Calu3 (cell line): ENCODE measurements around the gene LRRC75A. TPM values are rescaled to one million over a fixed set of nuclear protein-coding genes. Genes with fewer than 3 reads are reported as not detected.

Source experiments
- BruUV-seq: library from RNA; stranded (reverse); fragments of 400-500 nt; replicated peaks from 2 replicates; lab custom pipeline; 2021; lab: Mats Ljungman, UMichigan
- CTCF ChIA-PET: fragments of 300-600 bp; sonication (Branson Sonifier 250); formaldehyde crosslinking; loops from one replicate; lab custom pipeline; 2022; ENCODE audit warnings: antibody characterized with exemption; lab: Charles Lee
- DNase-seq: peaks from one replicate; pipeline ENCODE4 v3.0.0; 2022
- H3K27ac Mint-ChIP-seq: one replicate; pipeline ENCODE4 v1.8.0; 2022; ENCODE audit warnings: mixed read lengths; ENCODE audit not compliant: unreplicated experiment
- H3K27me3 Mint-ChIP-seq: one replicate; pipeline ENCODE4 v1.8.0; 2022; ENCODE audit warnings: mixed read lengths; ENCODE audit not compliant: unreplicated experiment
- H3K36me3 Mint-ChIP-seq: one replicate; pipeline ENCODE4 v1.8.0; 2022; ENCODE audit warnings: mild to moderate bottlenecking, moderate library complexity, mixed read lengths; ENCODE audit not compliant: insufficient read depth, unreplicated experiment
- H3K4me1 Mint-ChIP-seq: one replicate; pipeline ENCODE4 v1.8.0; 2022; ENCODE audit warnings: mild to moderate bottlenecking, low read depth, mixed read lengths; ENCODE audit not compliant: unreplicated experiment
- H3K4me3 Mint-ChIP-seq: one replicate; pipeline ENCODE4 v1.8.0; 2022; ENCODE audit warnings: mild to moderate bottlenecking, low read depth, moderate library complexity, mixed read lengths; ENCODE audit not compliant: unreplicated experiment
- H3K9me3 Mint-ChIP-seq: one replicate; pipeline ENCODE4 v1.8.0; 2022; ENCODE audit warnings: low read depth, mixed read lengths; ENCODE audit not compliant: unreplicated experiment
- intact Hi-C: fragments of 100-400 bp; cut with micrococcal nuclease; formaldehyde crosslinking; loops from one replicate; pipeline ENCODE4 v1.10.0; 2022; ENCODE audit not compliant: unreplicated experiment
- total RNA-seq: library from RNA; stranded (reverse); gene quantifications from 2 replicates; pipeline ENCODE4 v1.2.3, GENCODE V29; 2022
- TF ChIP-seq, protein P1 (sequence below): fragments of 200-600 bp; IDR thresholded peaks from one replicate; pipeline ENCODE4 v1.8.0; 2022; ENCODE audit warnings: antibody characterized with exemption; ENCODE audit not compliant: unreplicated experiment

LRRC75A gene
- total RNA-seq, 1 experiment from 2014 or later: 3.0 TPM

DNA sequence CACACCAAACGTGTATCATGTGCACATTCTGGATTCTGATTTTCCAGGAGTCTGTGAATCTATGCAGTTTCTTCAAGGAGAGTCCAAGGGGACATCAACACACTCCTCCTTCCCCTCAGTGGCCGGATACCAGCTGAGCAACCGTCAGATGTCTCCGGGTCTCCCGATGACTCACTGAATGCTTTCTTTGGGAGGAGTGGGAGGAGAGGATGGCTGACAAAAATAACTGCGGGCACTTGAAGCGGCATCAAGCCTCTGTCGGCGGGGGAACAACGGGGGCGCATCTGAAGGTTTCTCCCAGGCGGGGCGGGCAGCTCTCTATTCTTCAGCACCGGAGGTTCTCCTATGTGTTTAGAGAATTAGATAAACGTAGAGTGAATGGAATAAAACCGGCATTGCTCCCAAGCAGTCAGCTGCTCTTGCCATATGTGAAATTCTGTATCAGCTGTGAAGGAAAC, 24.6 kb upstream of the LRRC75A start:
- CTCF ChIA-PET: no interaction called here
- Mint-ChIP-seq H3K36me3 (no peaks in the 10 kb centered on the region), H3K27me3 (peaks cover 12% of the 10 kb centered on the region), H3K9me3 (no peaks in the 10 kb centered on the region), H3K27ac (no peak overlapping the region), H3K4me1 (peaks cover 22% of the 10 kb centered on the region), H3K4me3 (peak overlapping the region; percentile 46)
- intact Hi-C loops: no loop called here
- peak; percentile 18 for DNase-seq
- BruUV-seq: no TSS peak
- TF ChIP-seq, protein P1, sequence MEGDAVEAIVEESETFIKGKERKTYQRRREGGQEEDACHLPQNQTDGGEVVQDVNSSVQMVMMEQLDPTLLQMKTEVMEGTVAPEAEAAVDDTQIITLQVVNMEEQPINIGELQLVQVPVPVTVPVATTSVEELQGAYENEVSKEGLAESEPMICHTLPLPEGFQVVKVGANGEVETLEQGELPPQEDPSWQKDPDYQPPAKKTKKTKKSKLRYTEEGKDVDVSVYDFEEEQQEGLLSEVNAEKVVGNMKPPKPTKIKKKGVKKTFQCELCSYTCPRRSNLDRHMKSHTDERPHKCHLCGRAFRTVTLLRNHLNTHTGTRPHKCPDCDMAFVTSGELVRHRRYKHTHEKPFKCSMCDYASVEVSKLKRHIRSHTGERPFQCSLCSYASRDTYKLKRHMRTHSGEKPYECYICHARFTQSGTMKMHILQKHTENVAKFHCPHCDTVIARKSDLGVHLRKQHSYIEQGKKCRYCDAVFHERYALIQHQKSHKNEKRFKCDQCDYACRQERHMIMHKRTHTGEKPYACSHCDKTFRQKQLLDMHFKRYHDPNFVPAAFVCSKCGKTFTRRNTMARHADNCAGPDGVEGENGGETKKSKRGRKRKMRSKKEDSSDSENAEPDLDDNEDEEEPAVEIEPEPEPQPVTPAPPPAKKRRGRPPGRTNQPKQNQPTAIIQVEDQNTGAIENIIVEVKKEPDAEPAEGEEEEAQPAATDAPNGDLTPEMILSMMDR: no peak

DNA sequence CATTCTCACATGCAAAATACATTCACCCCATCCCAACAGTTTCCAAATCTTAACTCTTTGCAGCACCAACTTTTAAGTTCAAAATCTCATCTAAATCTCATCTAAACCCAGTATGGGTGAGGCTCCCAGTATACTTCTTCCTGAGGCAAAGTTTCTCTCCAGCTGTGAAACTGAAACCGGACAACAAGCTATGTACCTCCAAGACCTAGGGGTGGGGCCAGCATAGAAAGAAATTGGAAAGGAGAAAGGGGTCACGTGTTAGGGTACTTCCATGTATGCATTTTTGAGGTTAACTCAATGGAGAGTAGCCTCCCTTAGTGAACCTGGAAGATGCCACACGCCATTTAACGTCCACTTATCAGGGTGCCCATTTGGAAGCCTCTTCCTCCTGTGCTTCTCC, 23.9 kb upstream of the LRRC75A start:
- DNase-seq: no peak
- TF ChIP-seq, protein P1: no peak
- Mint-ChIP-seq H3K4me1 (peaks cover 16% of the 10 kb centered on the region), H3K4me3 (no peak overlapping the region), H3K27me3 (peaks cover 12% of the 10 kb centered on the region), H3K27ac (no peak overlapping the region), H3K9me3 (no peaks in the 10 kb centered on the region), H3K36me3 (no peaks in the 10 kb centered on the region)
- BruUV-seq: no TSS peak
- CTCF ChIA-PET: no interaction called here
- intact Hi-C loops: no loop called here

DNA sequence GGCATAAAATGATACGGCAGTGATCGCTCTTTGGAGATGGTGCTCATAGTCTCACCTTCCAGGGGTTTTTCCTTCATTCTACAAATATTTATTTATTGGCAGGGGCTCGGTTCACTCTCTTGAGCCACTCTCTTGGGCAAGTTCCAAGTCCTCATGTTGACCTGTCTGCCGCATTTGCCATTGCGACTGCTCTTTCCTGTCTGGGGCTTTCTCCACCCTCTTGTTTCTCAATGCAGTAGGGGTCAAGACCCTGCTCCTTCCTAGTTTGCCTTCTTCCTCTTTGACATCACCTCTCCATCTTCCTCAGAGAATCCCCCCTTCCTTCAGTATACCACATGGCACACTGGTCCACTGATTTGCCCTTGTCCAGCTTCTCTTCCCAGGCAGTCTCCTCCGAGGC, 21.9 kb upstream of the LRRC75A start:
- Mint-ChIP-seq H3K27me3 (peaks cover 12% of the 10 kb centered on the region), H3K27ac (no peak overlapping the region), H3K4me3 (no peak overlapping the region), H3K36me3 (no peaks in the 10 kb centered on the region), H3K4me1 (peaks cover 8% of the 10 kb centered on the region), H3K9me3 (no peaks in the 10 kb centered on the region)
- TF ChIP-seq, protein P1: no peak
- DNase-seq: no peak
- CTCF ChIA-PET: no interaction called here
- intact Hi-C loops: no loop called here
- no TSS peak for BruUV-seq

DNA sequence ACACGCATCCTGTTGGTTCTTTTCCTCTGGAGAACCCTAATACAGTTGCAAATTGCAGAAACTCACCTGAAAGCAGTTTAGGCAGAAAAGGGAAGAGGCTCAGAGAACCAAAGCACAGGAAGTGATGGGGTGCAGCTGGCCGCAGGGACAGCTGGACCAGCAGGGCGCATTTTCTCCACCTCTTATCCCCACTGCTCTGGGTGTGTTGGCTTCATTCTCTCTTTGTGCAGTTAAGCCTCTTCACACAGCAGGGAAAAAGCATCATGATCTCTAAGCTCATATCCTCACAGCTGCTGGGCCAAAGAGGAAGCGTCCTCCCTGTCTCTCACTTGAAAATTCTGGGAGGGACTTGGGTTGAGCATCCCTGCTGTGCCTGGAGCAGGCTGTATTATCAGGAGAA, 20.0 kb upstream of the LRRC75A start:
- no peak for DNase-seq
- Mint-ChIP-seq H3K36me3 (no peaks in the 10 kb centered on the region), H3K4me3 (no peak overlapping the region), H3K9me3 (no peaks in the 10 kb centered on the region), H3K27me3 (peaks cover 12% of the 10 kb centered on the region), H3K4me1 (peaks cover 8% of the 10 kb centered on the region), H3K27ac (no peak overlapping the region)
- TF ChIP-seq, protein P1: no peak
- no TSS peak for BruUV-seq
- intact Hi-C loops: no loop called here
- CTCF ChIA-PET: no interaction called here
